ENCODE results near the gene AANAT. TPM values are rescaled to one million over a fixed set of nuclear protein-coding genes. Genes with fewer than 3 reads are reported as not detected.
A peak's percentile ranks its signal among the peaks of the same experiment; 100 is the strongest.

AANAT gene
- total RNA-seq, 1 experiment from 2014 or later, result not detected

DNA sequence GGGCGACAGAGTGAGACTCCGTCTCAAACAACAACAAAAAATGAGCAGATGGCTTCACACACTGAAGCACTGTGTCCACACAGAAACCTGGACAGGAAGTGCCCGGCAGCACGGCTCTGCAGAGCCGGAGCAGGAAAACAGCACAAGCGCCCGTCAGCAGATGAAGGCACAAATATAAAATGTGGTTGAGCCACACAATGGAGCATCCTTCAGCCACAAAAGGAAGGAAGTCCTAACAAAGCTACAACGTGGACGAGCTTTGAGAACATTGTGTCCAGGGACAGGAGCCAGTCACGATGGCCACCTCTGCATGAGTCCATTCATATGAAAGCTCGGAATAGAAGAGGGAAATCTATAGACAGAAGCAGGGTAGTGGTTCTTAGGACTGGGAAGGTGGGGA, 18.2 kb downstream of the AANAT start (continued):
- TF ChIP-seq, protein P1, sequence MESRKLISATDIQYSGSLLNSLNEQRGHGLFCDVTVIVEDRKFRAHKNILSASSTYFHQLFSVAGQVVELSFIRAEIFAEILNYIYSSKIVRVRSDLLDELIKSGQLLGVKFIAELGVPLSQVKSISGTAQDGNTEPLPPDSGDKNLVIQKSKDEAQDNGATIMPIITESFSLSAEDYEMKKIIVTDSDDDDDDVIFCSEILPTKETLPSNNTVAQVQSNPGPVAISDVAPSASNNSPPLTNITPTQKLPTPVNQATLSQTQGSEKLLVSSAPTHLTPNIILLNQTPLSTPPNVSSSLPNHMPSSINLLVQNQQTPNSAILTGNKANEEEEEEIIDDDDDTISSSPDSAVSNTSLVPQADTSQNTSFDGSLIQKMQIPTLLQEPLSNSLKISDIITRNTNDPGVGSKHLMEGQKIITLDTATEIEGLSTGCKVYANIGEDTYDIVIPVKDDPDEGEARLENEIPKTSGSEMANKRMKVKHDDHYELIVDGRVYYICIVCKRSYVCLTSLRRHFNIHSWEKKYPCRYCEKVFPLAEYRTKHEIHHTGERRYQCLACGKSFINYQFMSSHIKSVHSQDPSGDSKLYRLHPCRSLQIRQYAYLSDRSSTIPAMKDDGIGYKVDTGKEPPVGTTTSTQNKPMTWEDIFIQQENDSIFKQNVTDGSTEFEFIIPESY (IDR thresholded peaks at IDR 0.05; ENCODE audit: extremely low read depth, insufficient replicate concordance, low read length), result no peak
- TF ChIP-seq, protein P2, sequence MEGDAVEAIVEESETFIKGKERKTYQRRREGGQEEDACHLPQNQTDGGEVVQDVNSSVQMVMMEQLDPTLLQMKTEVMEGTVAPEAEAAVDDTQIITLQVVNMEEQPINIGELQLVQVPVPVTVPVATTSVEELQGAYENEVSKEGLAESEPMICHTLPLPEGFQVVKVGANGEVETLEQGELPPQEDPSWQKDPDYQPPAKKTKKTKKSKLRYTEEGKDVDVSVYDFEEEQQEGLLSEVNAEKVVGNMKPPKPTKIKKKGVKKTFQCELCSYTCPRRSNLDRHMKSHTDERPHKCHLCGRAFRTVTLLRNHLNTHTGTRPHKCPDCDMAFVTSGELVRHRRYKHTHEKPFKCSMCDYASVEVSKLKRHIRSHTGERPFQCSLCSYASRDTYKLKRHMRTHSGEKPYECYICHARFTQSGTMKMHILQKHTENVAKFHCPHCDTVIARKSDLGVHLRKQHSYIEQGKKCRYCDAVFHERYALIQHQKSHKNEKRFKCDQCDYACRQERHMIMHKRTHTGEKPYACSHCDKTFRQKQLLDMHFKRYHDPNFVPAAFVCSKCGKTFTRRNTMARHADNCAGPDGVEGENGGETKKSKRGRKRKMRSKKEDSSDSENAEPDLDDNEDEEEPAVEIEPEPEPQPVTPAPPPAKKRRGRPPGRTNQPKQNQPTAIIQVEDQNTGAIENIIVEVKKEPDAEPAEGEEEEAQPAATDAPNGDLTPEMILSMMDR (IDR thresholded peaks at IDR 0.05 in 2 of 3, conservative IDR thresholded peaks at IDR 0.05 in 1 of 3; ENCODE audit: borderline replicate concordance in 1 of 3, insufficient read depth in 1 of 3, low read depth in 2 of 3, low read length in 2 of 3), result no peak

DNA sequence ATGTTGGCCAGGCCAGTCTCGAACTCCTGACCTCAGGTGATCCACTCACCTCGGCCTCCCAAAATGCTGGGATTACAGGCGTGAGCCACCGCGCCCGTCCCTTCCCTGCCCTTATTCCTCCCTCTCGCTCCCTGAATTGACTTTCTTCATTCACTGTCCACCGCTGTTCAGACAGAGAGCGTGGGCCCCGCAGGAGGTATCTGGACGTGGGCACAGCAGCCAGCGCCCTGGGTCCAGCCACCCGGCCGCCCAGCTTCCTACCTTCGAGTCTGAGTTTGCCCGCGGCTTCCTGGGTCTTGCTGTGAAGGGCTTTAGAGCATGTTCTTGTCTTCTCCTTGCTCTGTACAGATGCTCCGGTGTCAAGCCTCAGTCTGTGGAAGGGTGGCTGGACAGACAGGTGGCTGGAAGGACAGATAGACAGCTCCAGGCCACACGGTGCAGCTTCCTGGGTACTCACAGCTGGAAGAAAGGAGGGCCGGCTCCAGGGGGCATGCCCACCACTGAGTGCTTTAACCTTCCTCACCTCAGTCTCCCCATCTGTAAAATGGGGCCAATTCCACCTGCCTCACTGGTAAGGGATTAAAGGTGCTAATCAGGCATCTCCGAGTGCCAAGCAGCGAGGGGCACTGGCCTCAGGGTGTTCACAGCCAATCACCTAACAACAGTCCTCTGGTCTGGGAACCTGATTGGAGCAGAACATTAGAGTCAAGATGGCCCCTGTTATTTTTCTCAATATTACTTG, 20.2 kb downstream of the AANAT start:
- CTCF ChIA-PET, result interaction anchor here (0.7 to 1.4 kb wide), 2 partner anchors 76 to 214 kb away, joined by 3 to 4 read pairs; no protein-coding TSS in a partner anchor
- no peak overlapping the region for H3K9ac ChIP-seq (ENCODE audit: low read length)
- POLR2A ChIA-PET, result no interaction called here
- H3K27me3 ChIP-seq (ENCODE audit: insufficient read depth, low read length), result no peaks in the 10 kb centered on the region
- H4K20me1 ChIP-seq (ENCODE audit: insufficient read depth), result no peaks in the 10 kb centered on the region
- no peak overlapping the region for H3K27ac ChIP-seq (ENCODE audit: low read depth, low read length)
- H3K79me2 ChIP-seq (ENCODE audit: insufficient read depth, low read length), result no peaks in the 10 kb centered on the region; the same call in 1 of the 2 replicates
- H3K9me3 ChIP-seq (ENCODE audit: control insufficient read depth in 1 of 2, insufficient read depth in 1 of 2, low read depth in 1 of 2, low read length in 2 of 2), result no peaks in the 10 kb centered on the region
- ATAC-seq (no peak), DNase-seq (ENCODE audit: low read depth, low spot score) (no peak)
- no peaks in the 10 kb centered on the region for H3K9me2 ChIP-seq (ENCODE audit: insufficient read depth)
- no peak overlapping the region for H3K4me2 ChIP-seq (ENCODE audit: low read length)
- peaks cover 25 to 61% of the 10 kb centered on the region in 2 experiments for H3K4me1 ChIP-seq (ENCODE audit: control insufficient read depth in 1 of 2, insufficient read depth in 2 of 2, low read length in 2 of 2)
- TF ChIP-seq ZFX (IDR thresholded peaks at IDR 0.05), result no peak
- TF ChIP-seq POLR2AphosphoS5 (IDR thresholded peaks at IDR 0.05; ENCODE audit: low read depth, low read length), result no peak
- TF ChIP-seq FOSL1 (IDR thresholded peaks at IDR 0.05; ENCODE audit: low read depth), result no peak
- TF ChIP-seq ZNF274 (IDR thresholded peaks at IDR 0.05; ENCODE audit: low read depth, low read length), result no peak
- TF ChIP-seq SP1 (IDR thresholded peaks at IDR 0.05; ENCODE audit: low read depth), result no peak
- TF ChIP-seq, protein P3, sequence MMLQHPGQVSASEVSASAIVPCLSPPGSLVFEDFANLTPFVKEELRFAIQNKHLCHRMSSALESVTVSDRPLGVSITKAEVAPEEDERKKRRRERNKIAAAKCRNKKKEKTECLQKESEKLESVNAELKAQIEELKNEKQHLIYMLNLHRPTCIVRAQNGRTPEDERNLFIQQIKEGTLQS (IDR thresholded peaks at IDR 0.05), result no peak
- TF ChIP-seq TCF7L2 (IDR thresholded peaks at IDR 0.05; ENCODE audit: borderline replicate concordance, extremely low read depth, insufficient read depth, insufficient read length), result no peak
- TF ChIP-seq, protein P2 (IDR thresholded peaks at IDR 0.05 in 2 of 3, conservative IDR thresholded peaks at IDR 0.05 in 1 of 3; ENCODE audit: borderline replicate concordance in 1 of 3, insufficient read depth in 1 of 3, low read depth in 2 of 3, low read length in 2 of 3), result no peak
- no peak for TF ChIP-seq JUND (IDR thresholded peaks at IDR 0.05)
- no peak for TF ChIP-seq SIN3A (IDR thresholded peaks at IDR 0.05; ENCODE audit: low read depth)
- intact Hi-C loops (cut with micrococcal nuclease), result no loop called here
- no peak overlapping the region for H2AFZ ChIP-seq (ENCODE audit: low read depth, low read length, poor library complexity, severe bottlenecking)
- peaks cover 3 to 5% of the 10 kb centered on the region in 2 experiments; a peak in 1 of 4 replicates for H3K36me3 ChIP-seq (ENCODE audit: control insufficient read depth in 1 of 2, insufficient read depth in 2 of 2, low read length in 2 of 2)
- RAD21 ChIA-PET (ENCODE audit: low non-redundant PET in 1 of 2, low total read pairs in 2 of 2, uncharacterized antibody in 2 of 2, unreplicated experiment in 2 of 2), result no interaction called here
- no peak overlapping the region for H3K4me3 ChIP-seq (replicated peaks in 1 of 2; ENCODE audit: low read depth in 1 of 2, low read length in 2 of 2)
- BruUV-seq (replicated peaks), result TSS peak; percentile 27
